ENCODE results near the gene DUXA.

DNA sequence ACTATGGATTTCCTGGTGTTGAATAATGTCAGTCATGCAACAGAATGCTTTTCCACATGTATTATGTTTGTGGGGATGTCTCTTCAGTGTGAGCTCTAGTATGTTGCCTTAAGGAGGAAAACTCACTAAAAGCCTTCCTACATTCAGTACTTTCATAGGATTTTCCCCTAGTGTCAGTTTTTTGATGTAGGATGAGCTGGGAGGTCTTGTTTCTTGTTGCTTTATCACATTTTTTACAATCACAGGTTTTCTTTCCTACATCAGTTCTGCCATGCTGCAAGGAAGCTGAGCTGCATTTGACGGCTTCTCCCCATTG, 56.0 kb downstream of the DUXA start:
- TF ChIP-seq EP300 (IDR thresholded peaks at IDR 0.05): no peak
- no peak for TF ChIP-seq CTCF (IDR thresholded peaks at IDR 0.05)
- no peak for TF ChIP-seq POLR2AphosphoS5 (IDR thresholded peaks at IDR 0.05)

Measured in suprapubic skin (tissue), 4 donors.